Fibroblast of upper back skin (primary cell): ENCODE results near the gene SOSTDC1.
"Not testable (repeated sequence)": the region's sequence is repeated elsewhere in the genome, so short reads cannot be mapped to it uniquely, and the experiment has no call there.

Experiments used
- DNase-seq: peaks from one replicate; pipeline ENCODE4 v3.0.0-alpha.2; 2013

Gene SOSTDC1

GRCh38 chr7:16460789-16461493 is 4.6 kb downstream of the SOSTDC1 start:
- DNase-seq = peak; percentile 51

DNA sequence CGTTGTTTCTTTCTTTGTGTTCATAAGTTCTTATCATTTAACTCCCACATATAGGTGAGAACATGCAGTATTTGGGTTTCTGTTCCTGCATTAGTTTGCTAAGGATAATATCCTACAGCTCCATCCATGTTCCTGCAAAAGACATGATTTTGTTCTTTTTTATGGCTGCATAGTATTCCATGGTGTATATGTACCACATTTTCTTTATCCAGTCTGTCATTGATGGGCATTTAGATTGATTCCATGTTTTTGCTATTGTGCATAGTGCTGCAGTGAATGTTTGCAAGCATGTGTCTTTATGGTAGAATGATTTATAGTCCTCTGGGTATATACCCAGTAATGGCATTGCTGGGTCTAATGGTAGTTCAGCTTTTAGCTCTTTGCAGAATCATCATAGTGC is 9.2 kb downstream of the SOSTDC1 start:
- not testable (repeated sequence) for DNase-seq

DNA sequence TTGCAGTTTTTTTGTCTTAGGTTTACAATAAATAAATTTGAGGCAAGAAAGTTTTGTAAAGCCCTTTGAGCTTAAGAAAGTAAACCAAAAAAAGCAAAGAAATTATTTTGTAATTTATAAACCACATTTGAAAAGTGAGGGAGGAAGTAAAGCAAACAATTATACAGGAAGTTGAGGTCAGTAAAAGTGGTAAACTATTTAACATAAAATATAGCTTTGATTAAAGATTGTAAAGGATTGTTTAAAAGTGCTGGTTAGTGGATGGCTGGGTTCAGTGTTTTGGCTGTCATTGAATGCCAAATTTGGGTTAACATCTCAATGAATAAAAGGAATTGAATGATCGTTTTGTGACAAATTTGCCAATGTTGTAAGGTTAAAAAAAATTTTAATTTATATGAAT is 9.9 kb downstream of the SOSTDC1 start:
- DNase-seq = no peak

DNA sequence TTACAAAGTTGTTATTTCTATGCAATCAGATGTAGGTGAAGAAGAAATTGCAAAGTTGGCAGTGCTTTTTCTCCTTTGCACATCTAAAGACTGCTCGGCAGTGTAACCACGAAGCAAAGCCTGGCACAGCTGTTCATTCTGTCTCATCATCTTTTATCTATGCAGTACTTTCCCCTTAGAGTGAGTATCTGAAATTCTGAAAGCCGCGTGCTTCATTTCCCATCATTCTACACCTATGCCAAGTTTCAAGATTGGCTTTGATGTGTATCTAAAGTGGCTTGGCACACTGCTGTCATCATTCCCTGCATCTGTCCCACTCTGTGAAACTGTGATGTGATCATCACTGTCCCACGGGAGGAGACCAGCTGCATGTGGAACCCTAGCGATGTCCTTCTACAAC is 15.2 kb downstream of the SOSTDC1 start:
- no peak for DNase-seq

- no peak for DNase-seq
Observed at GRCh38 chr7:16447876-16448275, 17.7 kb downstream of the SOSTDC1 start.

GRCh38 chr7:16446508-16446907 is 19.0 kb downstream of the SOSTDC1 start:
- no peak for DNase-seq

GRCh38 chr7:16443871-16444270 is 21.7 kb downstream of the SOSTDC1 start:
- DNase-seq = not testable (repeated sequence)

DNA sequence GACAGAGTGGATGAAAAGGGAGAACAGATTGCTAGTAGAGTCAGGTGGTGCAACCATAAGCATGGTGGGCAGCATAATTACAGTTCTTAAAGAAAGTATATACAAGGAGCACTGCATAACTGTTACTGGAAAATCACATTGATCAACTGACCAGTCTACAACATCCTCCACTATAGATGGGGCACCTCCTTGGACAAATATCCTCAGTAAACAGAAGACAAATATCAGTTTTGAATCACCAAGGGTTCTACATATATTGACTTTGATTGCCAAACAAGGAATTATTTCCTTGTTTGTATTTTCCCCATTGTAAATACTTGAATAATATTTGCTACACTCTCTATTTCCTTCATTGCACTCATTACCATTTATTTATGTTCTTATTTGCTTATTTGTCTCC is 26.6 kb downstream of the SOSTDC1 start:
- no peak for DNase-seq

GRCh38 chr7:16436306-16436705 is 29.2 kb downstream of the SOSTDC1 start:
- DNase-seq = no peak

- no peak for DNase-seq
Observed at GRCh38 chr7:16433568-16434122, 31.9 kb downstream of the SOSTDC1 start.

GRCh38 chr7:16432425-16432731 is 33.2 kb downstream of the SOSTDC1 start:
- no peak for DNase-seq

DNA sequence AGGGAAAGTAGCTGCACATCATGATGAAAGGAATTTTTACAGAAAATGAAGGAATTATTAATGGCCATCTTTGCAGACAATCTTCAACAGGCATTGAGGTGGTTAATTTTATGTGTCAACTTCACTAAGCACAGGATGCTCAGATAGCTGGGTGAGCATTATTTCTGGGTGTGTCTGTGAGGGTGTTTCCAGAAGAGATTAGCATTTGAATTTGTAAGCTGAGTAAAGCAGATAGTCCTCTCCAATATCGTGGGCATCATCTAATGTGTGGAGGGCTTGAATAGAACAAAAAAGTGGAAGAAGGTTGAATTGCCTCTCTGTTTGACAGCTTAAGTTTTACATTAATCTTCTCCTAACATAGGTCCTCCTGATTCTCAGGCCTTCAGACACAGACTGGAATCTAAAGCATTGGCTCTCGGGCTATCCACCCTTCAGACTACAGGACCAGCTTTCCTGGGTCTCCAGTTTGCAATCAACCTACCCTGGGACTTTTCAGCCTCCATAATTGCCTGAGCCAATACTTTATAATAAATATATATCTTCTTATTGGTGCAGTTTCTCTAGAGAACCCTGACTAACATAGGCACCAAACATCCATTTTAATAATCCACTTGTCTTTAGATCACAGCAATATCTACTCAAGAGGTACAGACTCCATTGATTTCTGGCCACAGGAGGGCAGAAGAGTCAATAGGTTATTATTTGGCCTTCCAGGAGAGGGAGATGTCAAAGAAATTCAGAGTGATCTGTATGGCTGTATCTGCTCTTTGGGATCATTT is 33.7 kb downstream of the SOSTDC1 start:
- DNase-seq = peak; percentile 40

- no peak for DNase-seq
Observed at GRCh38 chr7:16430133-16430532, 35.4 kb downstream of the SOSTDC1 start.

GRCh38 chr7:16428672-16429071 is 36.9 kb downstream of the SOSTDC1 start:
- peak; percentile 87 for DNase-seq

DNA sequence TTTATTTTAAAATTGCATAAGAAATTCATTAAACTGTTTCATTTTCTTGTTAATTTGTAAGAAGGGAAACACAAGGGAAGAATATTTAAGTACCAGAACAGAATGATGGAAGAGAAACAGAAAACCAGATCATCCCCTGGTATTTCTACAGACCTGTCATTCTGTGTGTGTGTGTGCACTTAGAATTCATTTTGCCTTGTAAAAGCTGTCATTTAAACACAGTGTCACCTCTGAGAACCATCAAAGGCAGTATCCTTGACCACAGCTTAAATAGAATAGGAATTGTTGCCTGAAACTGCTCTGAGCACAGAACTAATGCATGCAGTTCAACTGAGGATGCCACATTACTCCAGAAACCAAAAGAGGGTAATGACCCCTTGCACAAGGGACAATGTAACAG is 37.4 kb downstream of the SOSTDC1 start:
- no peak for DNase-seq

DNA sequence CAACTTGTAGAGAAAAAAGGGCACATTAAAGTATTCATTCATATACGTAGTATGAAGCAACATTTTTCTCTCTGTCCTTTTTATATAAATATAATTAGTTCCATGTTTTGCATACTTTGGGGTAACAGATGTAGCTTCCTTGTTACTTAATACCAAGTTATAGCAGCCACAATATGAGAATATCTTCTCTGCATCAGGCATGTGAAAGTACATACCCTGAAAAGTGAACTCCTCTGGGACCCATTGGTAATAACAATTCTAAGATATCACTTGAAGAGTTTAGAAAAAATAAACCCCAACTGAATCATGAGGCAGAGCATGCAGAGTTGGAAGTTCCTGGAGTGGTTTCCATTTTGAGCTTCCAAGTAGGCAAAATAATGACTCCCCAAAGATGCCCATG is 41.8 kb downstream of the SOSTDC1 start:
- DNase-seq = peak; percentile 71

DNA sequence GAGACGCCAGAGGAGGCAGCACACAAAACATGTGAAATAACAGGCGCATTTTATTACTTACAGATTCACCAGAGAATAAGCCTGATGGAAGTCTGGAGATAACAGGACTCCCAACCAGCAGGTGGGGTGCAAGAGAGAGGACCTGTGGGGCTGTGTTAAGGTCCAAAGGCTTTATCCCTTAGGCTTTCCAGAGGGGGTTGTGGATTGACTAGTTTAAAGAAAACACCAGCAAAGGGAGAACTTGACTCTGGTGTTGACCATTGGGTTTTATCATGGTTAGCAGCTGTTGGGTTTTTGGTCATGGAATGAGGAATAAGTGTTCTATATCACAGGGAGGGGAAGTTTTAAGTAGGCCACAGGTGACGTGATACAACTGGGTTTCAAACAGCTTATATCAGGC is 42.6 kb downstream of the SOSTDC1 start:
- DNase-seq = no peak

GRCh38 chr7:16422103-16422435 is 43.5 kb downstream of the SOSTDC1 start:
- peak; percentile 74 for DNase-seq

DNA sequence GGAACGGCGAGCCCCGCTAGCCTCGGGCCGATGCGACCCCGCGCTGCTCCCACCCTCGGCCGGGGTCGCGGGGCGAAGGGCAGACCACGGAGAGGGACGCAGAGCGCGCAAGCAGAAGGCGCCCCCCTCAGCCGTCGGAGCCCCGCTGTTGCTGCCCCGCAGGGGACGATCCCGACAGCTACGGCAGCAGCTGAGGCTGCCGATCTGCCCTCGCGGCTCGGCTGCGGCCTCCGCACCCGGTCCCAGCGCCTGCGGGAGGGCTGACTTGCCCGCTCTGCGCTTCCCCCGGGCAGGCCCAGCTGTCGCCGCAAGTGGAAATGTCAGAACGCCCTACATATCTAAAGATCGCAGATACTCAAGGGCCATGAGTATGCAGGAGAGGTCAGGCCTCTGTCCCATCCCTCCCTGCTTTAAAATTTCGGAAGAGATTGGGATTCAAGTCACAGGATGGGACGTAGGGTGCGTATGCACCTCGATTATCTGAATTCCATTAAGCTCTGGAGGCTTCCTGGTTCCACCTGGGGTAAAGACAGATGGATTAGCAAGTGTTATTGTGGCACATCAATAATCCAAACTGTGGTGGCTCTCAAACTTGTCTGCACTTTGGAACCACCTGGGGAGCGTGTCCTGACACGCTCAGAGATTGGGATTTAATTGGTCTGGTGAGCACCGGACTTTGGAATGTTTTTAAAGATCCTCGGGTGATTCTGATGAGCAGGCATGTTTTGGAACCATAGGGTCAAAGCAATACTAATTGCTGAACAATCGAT is 44.0 kb downstream of the SOSTDC1 start, which contains the start of gene CRPPA:
Gene CRPPA, minus strand, starts transcription at position 206 of the 770 bp plus-strand sequence. CDS start 216 bp downstream, outside the sequence.
- DNase-seq = peak; percentile 45

GRCh38 chr7:16420649-16421332 is 44.7 kb downstream of the SOSTDC1 start:
- peak; percentile 93 for DNase-seq

DNA sequence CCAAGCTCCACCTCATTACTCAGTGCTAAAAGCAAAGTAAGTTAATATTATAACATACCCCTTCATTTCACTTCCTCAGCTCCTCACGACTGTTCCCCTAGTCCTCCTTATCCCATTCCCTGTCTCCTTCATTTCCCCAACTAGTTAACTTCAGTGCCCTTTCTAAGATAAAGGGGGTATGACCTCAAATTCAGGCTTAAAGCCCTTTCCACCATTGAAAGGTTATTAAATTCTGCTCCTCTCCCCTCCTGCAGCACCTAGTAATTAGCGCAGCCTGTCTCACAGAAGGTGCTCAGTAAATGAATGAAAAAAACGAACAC is 45.2 kb downstream of the SOSTDC1 start:
- DNase-seq = no peak

DNA sequence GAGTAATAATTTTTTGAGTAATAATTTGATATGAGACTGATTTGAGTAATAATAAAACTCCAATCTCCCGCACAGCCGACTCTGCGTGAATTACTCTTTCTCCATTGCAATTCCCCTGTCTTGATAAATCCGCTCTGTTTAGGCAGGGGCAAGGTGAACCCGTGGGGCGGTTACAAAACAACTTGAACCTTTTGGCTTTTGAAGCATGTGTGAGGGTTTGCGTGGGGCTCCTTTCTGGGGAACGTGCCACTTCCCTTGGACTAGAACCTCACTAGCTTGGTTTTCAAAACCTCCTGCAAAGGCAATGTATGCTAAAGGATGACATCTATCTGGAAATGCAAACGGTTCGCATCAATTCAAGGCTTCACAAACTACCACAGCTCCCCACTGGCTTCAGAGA is 45.7 kb downstream of the SOSTDC1 start:
- no peak for DNase-seq

GRCh38 chr7:16419126-16419525 is 46.4 kb downstream of the SOSTDC1 start:
- no peak for DNase-seq
